ENCODE data around the gene CNTNAP5. TPM values are rescaled to one million over a fixed set of nuclear protein-coding genes. Genes with fewer than 3 reads are reported as not detected.

The CNTNAP5 gene
- total RNA-seq, 4 donors from 2014 or later, result 0.17 TPM; not detected in 3

GRCh38 chr2:124571836-124572235, 546.7 kb downstream of the CNTNAP5 start:
- no peaks in the 10 kb centered on the region for H3K36me3 ChIP-seq
- WGBS, result 75% methylated on average over 3 of the region's 3 CpGs
- no peaks in the 10 kb centered on the region for H3K9me3 ChIP-seq
- no peak overlapping the region for H3K4me3 ChIP-seq
- H3K27ac ChIP-seq (replicated peaks in 1 of 4), result no peak overlapping the region
- TF ChIP-seq CTCF (IDR thresholded peaks at IDR 0.05) (no peak), POLR2AphosphoS5 (IDR thresholded peaks at IDR 0.05) (no peak), EP300 (IDR thresholded peaks at IDR 0.05) (no peak), POLR2A (IDR thresholded peaks at IDR 0.05; ENCODE audit: low read depth) (no peak)
- intact Hi-C loops (cut with DNase I), result no loop called here
- H3K27me3 ChIP-seq, result no peaks in the 10 kb centered on the region
- H3K4me1 ChIP-seq, result no peaks in the 10 kb centered on the region
- no peak for DNase-seq (ENCODE audit: extremely low spot score)

DNA sequence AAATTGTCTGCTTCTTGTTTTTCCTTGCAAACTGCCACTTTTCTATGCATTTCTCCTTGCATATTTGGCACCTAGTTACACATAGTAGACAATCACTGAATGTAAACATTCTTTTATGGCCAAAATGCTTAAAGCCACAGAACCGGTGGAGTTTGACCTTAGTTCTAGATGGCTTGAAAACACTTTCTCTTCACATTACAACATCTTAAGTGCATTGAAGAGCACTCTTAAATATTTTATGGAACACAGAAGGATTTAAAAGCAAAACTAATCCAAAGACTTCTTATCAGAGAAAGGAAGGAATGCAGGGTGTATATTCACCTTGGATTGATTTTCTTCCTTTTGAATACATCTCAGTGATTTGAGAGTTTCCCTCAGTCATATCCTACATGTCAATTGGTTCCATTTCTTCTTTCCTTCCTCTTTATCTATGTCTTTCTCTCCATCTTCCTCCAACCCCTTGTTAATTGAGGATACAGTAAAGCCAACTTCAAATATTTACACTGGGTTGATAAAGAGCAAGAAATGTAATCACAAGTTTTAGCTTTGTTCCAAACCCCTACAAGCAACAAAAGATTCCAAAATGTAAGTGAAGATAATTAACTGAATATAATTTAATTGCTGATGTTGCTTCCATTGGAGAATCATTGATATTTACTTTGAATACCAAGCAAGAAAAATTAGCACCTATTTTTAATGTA, 548.0 kb downstream of the CNTNAP5 start:
- intact Hi-C loops (cut with DNase I), result no loop called here
- H3K9me3 ChIP-seq, result no peaks in the 10 kb centered on the region
- no peaks in the 10 kb centered on the region for H3K36me3 ChIP-seq
- H3K27me3 ChIP-seq, result no peaks in the 10 kb centered on the region
- H3K4me1 ChIP-seq, result no peaks in the 10 kb centered on the region
- TF ChIP-seq CTCF (IDR thresholded peaks at IDR 0.05) (no peak), EP300 (IDR thresholded peaks at IDR 0.05) (no peak), POLR2AphosphoS5 (IDR thresholded peaks at IDR 0.05) (no peak), POLR2A (IDR thresholded peaks at IDR 0.05; ENCODE audit: low read depth) (no peak)
- H3K27ac ChIP-seq (replicated peaks in 1 of 4), result no peak overlapping the region
- H3K4me3 ChIP-seq, result no peak overlapping the region
- no peak for DNase-seq (ENCODE audit: extremely low spot score)
- WGBS, result 59% methylated on average over 1 of the region's 1 CpG

GRCh38 chr2:124575497-124575896, 550.4 kb downstream of the CNTNAP5 start:
- intact Hi-C loops (cut with DNase I), result no loop called here
- H3K4me1 ChIP-seq, result no peaks in the 10 kb centered on the region
- no peaks in the 10 kb centered on the region for H3K36me3 ChIP-seq
- DNase-seq (ENCODE audit: extremely low spot score), result no peak
- TF ChIP-seq EP300 (IDR thresholded peaks at IDR 0.05), result no peak
- TF ChIP-seq CTCF (IDR thresholded peaks at IDR 0.05), result no peak
- no peak for TF ChIP-seq POLR2A (IDR thresholded peaks at IDR 0.05; ENCODE audit: low read depth)
- TF ChIP-seq POLR2AphosphoS5 (IDR thresholded peaks at IDR 0.05), result no peak
- WGBS, result 86% methylated on average over 2 of the region's 2 CpGs
- no peaks in the 10 kb centered on the region for H3K27me3 ChIP-seq
- H3K4me3 ChIP-seq, result no peak overlapping the region
- H3K9me3 ChIP-seq, result no peaks in the 10 kb centered on the region
- H3K27ac ChIP-seq (replicated peaks in 1 of 4), result no peak overlapping the region

DNA sequence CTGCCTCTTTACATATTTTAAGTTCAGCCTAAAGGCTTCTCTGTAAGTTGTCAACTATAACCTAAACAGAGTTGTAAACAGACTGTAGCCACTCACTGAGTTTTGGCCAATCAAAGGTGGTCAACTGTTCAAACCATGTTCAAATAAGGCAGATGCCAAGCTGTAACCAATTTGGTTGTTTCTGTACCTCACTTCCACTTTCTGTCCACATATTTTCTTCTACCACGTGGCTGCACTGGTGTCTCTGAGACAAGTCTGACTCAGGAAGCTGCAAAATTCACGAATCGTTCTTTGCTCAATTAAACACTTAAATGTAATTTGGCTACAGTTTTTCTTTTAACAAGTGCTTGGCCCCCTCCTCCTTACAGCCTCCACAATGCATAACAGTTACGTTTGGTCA, 555.2 kb downstream of the CNTNAP5 start:
- no peaks in the 10 kb centered on the region for H3K36me3 ChIP-seq
- no peak for DNase-seq (ENCODE audit: extremely low spot score)
- H3K27me3 ChIP-seq, result no peaks in the 10 kb centered on the region
- 54% methylated on average over 4 of the region's 4 CpGs for WGBS
- TF ChIP-seq POLR2A (IDR thresholded peaks at IDR 0.05; ENCODE audit: low read depth) (no peak), CTCF (IDR thresholded peaks at IDR 0.05) (no peak), EP300 (IDR thresholded peaks at IDR 0.05) (no peak), POLR2AphosphoS5 (IDR thresholded peaks at IDR 0.05) (no peak)
- H3K9me3 ChIP-seq, result no peaks in the 10 kb centered on the region
- intact Hi-C loops (cut with DNase I), result no loop called here
- H3K4me1 ChIP-seq, result no peaks in the 10 kb centered on the region
- H3K4me3 ChIP-seq, result no peak overlapping the region
- no peak overlapping the region for H3K27ac ChIP-seq (replicated peaks in 1 of 4)

GRCh38 chr2:124582387-124582786, 557.3 kb downstream of the CNTNAP5 start:
- intact Hi-C loops (cut with DNase I), result no loop called here
- no peaks in the 10 kb centered on the region for H3K9me3 ChIP-seq
- TF ChIP-seq CTCF (IDR thresholded peaks at IDR 0.05), result no peak
- no peak for TF ChIP-seq EP300 (IDR thresholded peaks at IDR 0.05)
- no peak for TF ChIP-seq POLR2AphosphoS5 (IDR thresholded peaks at IDR 0.05)
- no peak for TF ChIP-seq POLR2A (IDR thresholded peaks at IDR 0.05; ENCODE audit: low read depth)
- no peaks in the 10 kb centered on the region for H3K36me3 ChIP-seq
- no peak for DNase-seq (ENCODE audit: extremely low spot score)
- H3K27ac ChIP-seq (replicated peaks in 1 of 4), result no peak overlapping the region
- H3K27me3 ChIP-seq, result no peaks in the 10 kb centered on the region
- no peaks in the 10 kb centered on the region for H3K4me1 ChIP-seq
- H3K4me3 ChIP-seq, result no peak overlapping the region

Data from esophagus muscularis mucosa (tissue), 4 donors.